Measurements from ENCODE around the gene ERI3.

Gene ERI3

DNA sequence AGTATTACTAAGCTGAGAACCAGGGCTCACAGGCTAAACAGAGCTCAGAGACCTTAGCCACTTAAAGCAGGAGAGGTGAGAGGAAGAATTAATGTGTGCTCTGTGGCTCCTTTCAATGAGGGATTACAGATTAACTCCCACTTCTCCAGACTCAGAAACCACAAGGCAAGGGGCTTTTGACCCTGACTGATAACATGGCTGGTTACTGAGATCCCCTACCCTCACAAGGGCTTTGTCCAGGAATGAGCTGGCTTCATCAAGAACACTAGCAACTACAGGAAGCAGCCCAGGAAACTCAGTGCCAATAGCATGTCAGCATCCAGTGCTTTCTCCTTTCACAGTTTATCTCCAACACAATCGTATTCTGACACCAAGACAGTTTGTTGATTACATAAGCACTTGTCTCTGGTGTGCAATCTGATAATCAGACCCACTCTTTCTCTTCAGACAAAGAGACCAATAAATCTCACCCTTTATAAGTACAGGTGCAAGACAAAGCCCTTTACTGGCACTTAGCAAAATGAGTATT lies 38.8 kb downstream of the ERI3 start:
- DNase-seq = peak in 1 of 51 donors; percentile 34

DNA sequence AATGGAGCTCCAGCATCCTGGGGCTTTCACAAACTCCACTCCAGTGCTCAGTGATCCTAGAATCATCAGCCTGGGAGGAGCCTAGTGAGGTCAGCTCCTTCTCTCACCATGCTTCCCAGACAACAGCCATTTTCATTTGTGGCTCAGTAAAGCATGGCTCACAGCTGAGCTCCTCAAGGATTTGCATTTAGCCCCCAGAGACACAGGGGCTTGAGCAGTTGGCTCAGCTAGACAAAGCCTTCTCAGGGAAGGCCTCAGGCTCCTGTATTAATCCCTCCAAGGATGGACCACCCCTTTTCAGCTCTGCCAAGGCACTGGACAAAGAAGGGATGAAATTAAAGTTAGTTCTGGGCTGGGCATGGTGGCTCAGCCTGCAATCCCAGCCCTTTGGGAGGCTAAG lies 39.5 kb downstream of the ERI3 start:
- no peak for DNase-seq

DNA sequence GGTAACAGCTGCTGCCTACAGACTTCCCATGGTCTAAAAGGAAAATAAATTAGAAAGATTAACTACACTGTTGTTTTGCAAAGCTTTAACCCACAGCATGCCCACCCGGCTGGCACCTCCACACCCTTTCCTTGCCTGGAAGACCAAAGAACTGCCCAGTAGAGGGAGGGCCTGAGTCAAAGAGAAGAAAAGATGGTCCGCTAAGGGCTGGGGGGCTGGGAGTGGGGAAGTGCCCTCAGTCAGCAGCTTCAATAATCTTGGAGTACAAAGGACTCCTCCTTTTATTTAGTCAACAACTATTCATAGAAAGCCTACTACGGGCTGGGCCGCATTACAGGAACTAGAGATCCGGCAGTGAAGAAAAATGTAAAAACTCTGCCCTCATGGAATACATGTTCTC lies 40.6 kb downstream of the ERI3 start:
- no peak for DNase-seq

DNA sequence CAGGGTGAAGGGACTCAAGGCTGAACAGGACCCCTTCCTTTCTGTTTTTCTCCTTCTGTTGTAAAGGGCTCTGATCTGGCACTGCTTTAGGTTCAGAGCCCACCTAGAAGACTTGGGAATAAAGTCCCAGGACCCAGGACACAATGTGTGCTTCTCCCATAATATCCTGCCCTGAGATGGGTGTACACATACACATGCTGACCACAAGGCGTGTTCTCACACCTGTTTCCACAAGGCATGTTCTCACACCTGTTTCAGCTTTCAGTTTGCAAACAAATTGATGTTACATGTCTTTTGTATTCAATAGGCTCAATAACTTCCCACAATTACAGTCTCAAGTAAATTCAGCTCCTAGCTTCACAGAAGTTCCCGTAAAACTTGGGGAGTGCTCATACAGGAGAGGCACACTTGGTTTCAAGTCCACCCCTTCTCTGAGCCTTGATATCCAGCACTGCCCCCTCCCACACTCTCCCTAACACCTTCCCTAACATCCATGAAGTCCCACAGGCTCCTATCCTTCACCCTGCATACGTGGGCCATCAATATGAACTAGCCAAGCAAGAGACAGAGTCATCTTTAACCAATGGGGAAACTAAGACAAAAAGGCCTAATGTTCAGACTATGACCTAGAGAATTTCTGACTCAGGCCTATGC lies 41.7 kb downstream of the ERI3 start:
- no peak for DNase-seq

DNA sequence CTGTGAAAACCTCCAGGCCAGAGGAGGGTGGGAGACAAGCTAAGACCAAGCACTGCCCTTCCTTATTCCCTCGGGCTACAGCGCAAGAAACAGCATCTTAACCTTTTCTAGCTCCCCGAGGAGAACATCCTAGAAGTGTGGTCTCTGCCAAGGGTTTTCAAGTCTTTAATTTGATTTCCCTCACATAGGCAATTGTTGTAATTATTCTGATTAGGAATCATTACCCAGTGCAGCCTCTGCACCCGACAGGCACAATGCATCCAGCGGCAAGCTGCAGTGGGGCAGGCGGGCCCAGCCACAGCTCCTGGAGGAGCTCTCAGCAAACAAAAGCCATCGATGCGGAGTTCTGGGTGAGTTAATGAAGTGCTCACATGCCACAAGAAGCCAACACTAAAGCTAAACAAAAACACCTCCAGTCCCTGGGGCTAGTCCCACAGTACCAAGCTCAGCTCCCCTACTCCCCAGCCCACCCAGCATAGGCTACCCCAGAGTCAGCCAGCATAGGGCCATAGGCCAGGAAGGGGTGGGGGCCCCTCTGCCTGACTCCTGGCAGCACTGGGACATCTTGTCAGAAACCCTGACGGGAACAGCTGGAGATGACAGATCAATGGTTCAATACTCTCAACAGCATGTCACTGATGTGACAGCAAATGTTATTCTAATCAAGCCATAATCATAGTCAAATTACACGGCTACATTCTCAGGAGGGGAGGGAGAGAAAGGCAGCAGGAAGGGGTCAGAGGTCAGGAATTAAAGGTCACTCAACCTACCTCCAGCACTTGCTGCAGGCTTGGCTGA lies 42.5 kb downstream of the ERI3 start:
- no peak for DNase-seq

DNA sequence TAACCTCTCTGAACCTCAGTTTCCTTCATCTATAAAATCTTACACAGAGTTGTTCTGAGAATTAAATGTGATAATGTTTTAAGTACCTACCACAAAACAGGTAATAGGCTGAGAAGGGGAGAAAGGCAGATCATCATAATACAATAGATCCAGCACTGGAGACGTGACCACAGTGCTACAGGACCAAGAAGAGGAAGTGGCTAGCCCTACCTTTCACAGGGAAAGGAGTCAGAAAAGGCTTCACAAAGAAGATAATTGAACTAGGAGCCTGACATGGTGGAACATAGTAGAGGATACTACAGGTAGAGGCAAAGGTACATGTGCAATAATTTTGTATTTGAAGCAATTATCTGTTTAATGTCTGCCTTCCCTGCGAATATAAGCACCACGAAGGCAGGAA lies 45.1 kb downstream of the ERI3 start:
- DNase-seq = no peak

DNA sequence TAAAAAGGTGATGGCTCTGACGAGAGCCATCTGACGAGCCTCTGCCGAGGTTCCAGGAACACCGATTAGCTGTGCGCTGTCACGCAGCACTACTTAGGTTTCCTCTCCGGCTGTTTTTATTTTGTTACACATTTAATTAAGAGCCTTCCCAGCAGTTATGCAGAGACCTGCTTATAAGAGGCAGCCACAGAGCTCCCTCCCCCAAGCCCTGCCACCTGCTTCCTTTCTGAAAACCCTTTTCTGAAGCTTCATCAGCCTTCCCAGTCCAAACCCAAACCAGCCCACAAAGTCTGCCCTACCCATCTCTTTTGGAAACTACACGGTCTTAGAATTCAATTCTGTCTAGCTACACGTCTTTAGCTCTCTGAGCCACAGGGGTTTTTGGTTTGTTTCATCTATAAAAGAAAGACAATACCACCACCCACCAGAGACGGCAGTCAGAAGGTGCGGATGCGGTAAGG lies 49.1 kb downstream of the ERI3 start:
- DNase-seq = no peak

DNA sequence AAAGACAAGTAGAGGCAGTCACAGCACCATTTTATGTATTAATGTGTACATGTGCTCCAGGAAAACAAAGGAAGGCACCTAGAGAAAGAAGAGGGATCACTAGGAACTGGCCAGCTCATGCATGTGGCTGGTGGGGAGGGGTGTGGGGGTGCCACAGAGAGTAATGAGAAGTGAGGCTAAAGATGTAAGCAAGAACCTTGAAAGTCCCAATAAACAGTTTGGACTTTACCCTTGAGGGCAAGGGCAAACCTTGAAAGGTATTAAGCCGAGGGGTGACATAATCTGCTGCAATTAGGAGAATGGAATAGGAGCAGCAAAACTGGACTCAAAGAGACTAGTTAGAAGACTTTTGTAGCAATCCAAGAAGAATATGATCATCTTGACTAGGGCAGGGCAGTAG lies 51.5 kb downstream of the ERI3 start:
- DNase-seq = no peak

DNA sequence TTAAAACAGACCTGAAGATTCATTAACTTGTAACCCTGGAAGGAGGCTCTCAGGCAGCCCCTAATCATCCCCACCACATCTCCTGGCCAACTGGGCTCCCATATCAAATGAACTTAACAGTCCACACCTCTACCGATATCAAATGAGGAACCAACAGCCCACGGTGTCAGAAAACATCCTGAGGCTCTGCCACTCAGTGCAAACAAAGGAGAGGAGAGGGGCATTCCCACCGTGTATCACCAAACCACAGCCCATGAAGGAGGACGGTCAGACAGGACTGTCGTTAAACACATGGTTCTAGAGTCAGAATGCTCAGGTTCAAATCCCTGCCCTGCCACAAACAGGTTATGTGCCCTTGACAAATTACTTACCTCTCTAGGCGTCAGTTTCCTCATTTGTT lies 52.5 kb downstream of the ERI3 start:
- DNase-seq = no peak

DNA sequence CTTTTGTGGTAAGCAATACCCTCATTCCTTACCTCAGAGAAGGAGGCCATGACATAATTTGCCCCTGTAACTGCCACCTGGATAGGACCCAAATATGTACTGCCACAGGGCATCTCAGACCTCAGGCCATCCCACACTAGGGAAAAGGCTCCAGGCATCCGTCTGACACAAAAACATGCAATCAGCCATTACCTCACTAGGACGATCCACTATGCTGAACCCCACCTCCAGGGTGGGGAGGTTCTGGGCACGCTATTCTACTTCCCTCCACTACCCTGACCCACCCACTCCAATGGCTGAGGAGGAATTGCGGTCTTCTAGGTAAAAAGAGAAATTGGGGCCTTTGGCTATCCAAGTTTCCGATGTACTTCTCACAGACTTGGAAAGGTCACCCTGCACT lies 53.6 kb downstream of the ERI3 start:
- no peak for DNase-seq

DNA sequence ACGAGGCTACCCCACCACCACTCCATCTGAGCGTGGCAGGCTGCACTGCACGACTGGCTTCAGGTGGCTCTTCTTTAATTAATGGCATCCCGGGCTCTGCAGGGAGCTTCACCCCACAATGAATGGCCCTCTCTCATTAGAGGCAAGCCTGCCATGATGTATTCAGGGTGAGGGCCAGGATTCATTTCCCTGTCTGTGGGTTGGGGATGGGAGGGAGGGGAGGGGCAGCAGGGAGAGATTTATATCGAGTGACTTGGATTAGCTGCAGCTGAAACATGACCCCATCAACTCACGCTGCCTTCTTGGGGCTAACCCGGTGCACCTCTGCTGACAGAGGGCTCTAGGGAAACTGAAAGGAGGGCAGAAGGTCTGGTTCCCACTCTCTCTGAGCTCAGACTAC lies 54.2 kb downstream of the ERI3 start:
- DNase-seq = no peak

DNA sequence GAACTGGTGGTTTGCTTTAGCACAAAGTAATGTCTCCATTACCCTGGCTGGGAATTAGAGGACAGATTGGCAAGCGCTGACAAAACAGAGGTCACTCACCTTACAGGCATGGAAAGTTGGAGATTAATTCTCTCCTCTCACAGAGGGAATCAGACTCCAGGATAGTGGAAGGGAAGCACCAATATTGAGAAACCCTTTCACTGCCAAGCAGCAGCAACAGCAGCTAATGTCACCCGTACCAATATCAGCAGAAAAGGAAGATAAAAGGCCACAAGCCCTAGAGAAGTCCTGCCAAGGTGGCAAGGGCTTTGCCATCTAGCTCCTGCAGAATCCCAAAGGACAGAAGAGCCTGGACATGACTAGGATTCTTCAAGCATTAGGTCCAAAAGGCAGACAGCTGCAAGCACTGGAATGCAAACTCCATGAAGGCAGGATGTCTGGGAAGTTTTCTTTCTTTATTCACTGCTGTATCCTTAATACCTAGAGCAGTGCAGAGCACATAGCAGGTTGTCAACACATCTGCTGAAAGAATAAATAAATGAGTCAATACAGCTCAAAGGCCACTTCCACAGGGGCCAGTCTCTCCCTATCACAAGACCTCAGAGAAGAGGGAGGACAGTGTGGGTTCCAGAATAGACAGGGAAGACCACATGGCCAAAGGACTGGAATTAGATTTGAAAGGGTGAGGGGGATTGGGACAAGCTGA lies 57.2 kb downstream of the ERI3 start:
- no peak for DNase-seq

DNA sequence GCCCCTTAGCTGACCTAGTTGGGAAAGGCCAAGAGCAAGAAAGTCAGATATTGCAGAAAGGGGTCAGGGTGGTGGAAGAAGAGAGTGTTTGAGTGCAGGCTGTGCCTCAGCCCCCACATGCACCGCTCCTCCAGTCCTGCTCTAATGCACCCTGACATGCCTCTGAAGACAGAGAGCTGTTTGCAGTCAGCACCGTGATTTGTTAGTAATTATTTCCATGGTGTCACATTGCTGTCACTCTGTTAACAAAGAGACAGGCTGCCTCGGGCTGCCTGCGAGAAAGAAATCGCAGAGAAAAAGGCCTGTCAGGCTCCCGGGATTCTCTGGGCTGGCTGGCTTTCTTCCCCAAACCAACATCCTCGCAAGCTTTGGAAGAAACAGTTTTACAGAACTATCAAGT lies 58.3 kb downstream of the ERI3 start:
- DNase-seq = no peak

DNA sequence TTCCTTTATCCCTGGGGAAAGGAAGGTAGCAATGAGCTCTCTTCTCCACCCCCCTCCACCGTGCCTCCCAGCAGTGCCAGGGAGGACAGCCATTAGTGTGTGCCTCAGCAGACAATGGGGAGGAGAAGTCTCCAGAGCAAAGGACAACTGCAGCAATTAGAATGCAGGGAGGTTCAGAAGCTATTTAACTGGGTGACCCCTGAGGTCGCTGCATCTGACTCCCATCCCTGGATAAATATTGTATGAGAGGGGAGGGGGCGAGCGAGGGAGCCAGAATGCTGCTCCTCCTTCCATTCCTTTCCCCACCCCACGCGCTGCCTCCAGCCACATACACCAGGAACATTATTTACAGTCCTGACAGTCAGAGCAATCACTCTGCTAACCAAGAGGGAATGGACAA lies 59.0 kb downstream of the ERI3 start:
- DNase-seq = no peak

DNA sequence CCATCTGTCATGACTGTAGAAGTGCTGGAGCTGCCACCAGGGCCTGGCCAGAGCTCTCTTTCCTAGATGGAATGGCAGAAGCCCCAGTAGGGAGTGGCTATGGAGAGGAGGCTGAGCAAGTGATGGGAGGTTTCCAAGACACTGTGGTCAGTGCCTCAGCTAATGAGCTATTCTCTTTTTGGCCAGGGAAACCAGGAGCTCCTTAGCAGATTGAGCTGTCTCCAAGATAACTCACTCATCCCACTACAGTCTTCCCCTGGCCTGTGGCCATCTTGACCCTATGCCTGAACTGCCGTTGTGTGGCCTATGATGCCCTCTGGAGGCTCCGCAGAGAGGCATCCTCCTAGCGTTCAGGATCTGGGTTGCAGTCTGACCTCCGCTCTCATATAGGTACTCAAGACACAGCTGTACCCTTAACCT lies 60.5 kb downstream of the ERI3 start:
- DNase-seq = peak in 35 of 51 donors; percentile 4 to 73 (median 36)

DNA sequence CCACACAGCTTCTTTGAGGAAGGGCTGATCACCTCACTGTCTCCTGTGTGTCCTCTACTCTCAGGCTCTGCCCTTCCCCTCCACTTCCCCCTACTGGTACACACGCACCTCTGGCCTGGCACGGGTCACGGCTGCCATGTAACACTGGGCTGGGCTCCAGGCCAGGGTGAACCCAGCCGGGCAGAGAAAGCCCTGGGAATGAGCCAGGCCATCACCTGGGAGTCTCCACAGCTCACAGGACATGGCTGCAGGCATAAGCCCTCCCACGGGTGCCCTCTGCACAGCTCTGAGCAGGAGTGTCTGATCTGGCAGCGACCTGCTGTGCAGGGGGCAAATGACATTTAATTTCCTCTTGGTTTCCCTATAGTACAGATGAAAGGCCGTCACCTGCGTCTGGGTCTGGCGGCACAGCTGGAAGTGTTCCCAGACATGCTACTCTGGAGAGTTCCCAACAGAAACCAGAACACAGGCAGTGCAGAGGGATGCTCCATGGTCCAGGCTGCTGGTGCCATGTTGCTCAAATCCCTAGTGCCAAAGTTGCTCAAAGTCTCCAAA lies 61.2 kb downstream of the ERI3 start:
- peak in 2 of 51 donors; percentile 6 to 15 for DNase-seq

DNA sequence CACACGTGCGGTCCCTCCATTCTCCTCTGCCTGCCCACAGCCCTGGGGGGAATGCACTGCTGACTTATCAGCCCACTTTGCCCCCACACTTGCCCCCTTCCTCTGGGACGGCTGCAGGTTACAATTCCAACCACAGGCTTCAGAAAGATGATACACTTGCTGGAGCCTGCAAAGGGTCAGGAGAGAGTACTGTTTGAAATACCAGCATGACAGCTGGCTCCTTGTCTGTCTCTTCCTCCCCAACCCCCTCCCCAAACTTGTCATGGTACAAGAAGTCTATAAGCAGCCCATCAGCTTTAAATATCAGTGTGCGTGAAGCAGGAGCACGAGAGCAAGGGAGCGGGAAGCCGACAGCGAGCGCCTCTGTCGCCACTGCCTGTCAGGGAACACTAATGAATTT lies 62.4 kb downstream of the ERI3 start:
- no peak for DNase-seq

DNA sequence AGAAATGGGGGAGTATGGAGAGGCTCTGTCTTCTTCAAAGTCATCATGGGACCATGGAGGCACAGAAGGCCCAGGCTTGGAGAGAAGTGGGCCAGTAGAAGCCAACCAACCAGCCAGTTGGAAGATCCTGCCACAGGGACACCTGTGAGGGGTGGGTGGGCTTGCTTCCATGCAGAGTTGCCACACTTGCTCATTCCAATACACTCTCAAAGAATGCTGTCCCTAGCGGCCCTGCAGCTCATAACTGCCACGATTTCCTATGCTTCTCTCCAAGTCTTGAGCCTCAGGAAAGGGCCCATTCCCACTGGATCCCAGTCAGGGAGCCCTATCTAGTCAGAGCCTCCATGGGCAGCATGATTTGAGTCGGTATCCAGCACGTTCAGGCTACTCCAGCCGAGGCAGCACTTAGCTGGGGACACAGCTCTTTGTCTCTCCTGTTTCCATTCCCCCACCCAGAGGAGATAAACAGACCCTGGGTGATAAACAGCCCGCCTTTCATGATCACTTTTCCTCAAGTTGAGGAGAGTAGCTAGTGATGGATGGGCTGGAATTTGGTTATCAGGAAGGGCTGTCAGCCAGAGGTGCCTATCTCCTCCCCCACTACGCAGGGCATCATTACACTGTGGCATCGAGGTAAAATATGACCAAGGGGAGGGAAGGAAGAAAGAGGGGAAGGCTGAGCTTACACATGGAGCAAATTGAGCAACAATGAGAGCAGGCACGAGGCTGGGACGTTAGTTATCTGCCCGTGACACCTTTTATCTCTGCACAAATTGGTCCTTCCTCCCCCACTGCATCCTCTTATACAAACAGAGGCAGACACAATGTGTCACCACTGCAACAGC lies 64.6 kb downstream of the ERI3 start:
- DNase-seq = no peak

DNA sequence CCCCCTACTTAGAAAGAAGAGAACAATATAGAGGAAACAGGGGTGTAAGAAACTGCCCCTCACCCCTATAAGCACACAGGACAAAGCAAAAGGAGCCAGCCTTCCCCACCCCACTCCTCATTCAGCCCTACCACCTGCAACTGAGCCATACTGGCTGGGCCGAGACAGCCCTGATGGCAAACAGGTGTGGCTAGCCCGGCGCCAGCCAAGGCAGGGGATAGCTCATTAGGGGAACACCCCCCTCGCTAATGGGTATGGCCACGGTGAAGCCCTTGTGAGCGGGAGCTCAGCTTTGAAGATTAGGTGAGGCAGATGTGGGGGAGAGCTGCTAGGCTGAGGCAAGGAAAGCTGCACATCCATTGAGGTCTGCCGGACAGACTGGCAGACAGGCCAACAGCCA lies 65.5 kb downstream of the ERI3 start:
- DNase-seq = no peak

DNA sequence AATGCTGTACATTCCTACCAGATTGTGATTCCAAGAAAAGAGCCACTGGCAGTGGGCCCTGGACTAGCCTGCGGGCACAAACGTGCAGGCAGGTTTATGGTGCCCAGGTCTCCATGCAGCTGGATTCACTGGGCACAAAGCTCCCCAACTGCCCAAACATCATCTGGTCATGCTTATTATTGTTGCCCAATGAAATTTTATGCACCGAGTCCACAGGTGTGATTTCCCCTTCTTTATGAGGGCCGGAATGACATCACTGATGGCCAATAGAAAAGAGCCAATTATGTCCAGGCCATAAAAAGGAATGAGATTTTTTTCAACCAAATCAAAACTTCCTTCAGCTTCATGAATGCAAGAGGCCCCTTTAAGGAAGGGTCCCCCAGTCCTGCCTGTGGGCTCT lies 66.2 kb downstream of the ERI3 start:
- no peak for DNase-seq

DNA sequence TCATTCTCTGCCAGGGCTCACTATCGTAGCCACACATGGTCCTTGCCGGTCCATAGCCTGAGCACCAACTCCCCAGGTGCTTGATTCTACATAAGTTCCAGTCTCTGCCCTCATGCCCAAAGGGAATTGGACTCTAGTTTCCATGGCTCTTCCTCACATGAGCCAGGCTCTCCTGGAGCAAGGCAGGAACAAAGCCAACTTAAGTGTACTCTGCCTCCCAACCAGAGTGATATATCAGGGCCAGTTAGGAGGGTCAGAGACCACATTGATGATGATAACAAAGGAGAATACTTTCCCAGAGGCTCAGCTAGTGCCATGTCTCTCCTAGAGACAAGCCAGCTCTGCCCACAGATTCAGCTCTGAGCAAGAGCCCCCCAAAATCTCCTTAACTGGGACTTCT lies 70.9 kb downstream of the ERI3 start:
- DNase-seq = no peak
